Transverse colon (tissue), 4 donors: Measurements from ENCODE around the gene OLA1. TPM values are rescaled to one million over a fixed set of nuclear protein-coding genes. Genes with fewer than 3 reads are reported as not detected.
A peak's percentile ranks its signal among the peaks of the same experiment; 100 is the strongest.

Experiments used
- DNase-seq: peaks from one replicate; pipeline ENCODE4 v3.0.0-alpha.2; 2019
- H3K27ac ChIP-seq, 4 donors: fragments of 200-600 bp; sonication (generic); 2 replicates each; pipeline ENCODE4 v1.5.1; 2016 to 2018; ENCODE audit warnings: inconsistent platforms in 4 of 4
- H3K27me3 ChIP-seq: fragments of 200-600 bp; sonication (generic); 2 replicates; pipeline ENCODE4 v1.5.1; 2017; ENCODE audit warnings: inconsistent platforms
- H3K36me3 ChIP-seq, 4 donors: fragments of 200-600 bp; sonication (generic); 2 replicates each; pipeline ENCODE4 v1.5.1; 2017 to 2019; ENCODE audit warnings: inconsistent platforms in 4 of 4
- H3K4me1 ChIP-seq, 4 donors: fragments of 200-600 bp; sonication (generic); 2 replicates each; pipeline ENCODE4 v1.5.1; 2017 to 2020; ENCODE audit warnings: inconsistent platforms in 4 of 4
- H3K4me3 ChIP-seq, 4 donors: fragments of 200-600 bp; sonication (generic); 1 replicate in 1 of 4; 2 replicates in 3 of 4; pipeline versions ENCODE4 v1.5.1 to v1.6.1; 2017 to 2019; ENCODE audit warnings: inconsistent platforms in 4 of 4
- H3K9me3 ChIP-seq, 2 donors: fragments of 200-600 bp; sonication (generic); 2 replicates each; pipeline ENCODE4 v1.5.1; 2017 to 2019; ENCODE audit warnings: inconsistent platforms in 2 of 2
- CTCF ChIP-seq, 5 experiments: fragments of 200-600 bp in 3 of 5; fragments of 450-650 bp in 2 of 5; sonication (generic) in 3 of 5; IDR thresholded peaks; 1 replicate in 2 of 5; 2 replicates in 3 of 5; pipeline ENCODE4 v1.5.1; 2016 to 2017; ENCODE audit warnings: antibody characterized with exemption in 5 of 5, inconsistent platforms in 3 of 5, mild to moderate bottlenecking in 2 of 5, moderate library complexity in 1 of 5
- EP300 ChIP-seq: sonication (generic); formaldehyde crosslinking; IDR thresholded peaks from one replicate; pipeline ENCODE4 v1.6.1; 2017; ENCODE audit warnings: antibody characterized with exemption, low read depth
- POLR2A ChIP-seq: fragments of 450-650 bp; IDR thresholded peaks from one replicate; pipeline ENCODE4 v1.6.1; 2016; ENCODE audit warnings: antibody characterized with exemption, mild to moderate bottlenecking, moderate library complexity
- POLR2AphosphoS5 ChIP-seq, 3 donors: sonication (generic); formaldehyde crosslinking; IDR thresholded peaks; one replicate each; pipeline ENCODE4 v1.6.1; 2016; ENCODE audit warnings: antibody characterized with exemption in 3 of 3
- WGBS, 2 donors: methylation state at CpG; one replicate each; pipeline ENCODE4 v1.1.5; 2018; ENCODE audit warnings: low coverage in 1 of 2; 5-methylcytosine and 5-hydroxymethylcytosine counted together
- in situ Hi-C, 4 donors: fragments of 200-750 bp; cut with MboI; loops; one replicate each; pipeline versions ENCODE4 v1.15.0 to v1.15.1; 2017; ENCODE audit warnings: low sequenced_read_pairs in 3 of 4, low pct_ligation_motif_present in 1 of 4, low pct_unique_long_range_greater_than_20kb in 1 of 4
- intact Hi-C: fragments of 100-400 bp; cut with DNase I; formaldehyde crosslinking; loops from one replicate; pipeline ENCODE4 v1.15.1; 2023; ENCODE audit warnings: low total_unique reads
- total RNA-seq, 4 donors: library from RNA; depleted of rRNA; stranded (reverse); fragments of >200 nt; gene quantifications; one replicate each; pipeline ENCODE4 v1.1.0, GENCODE V29; 2016

The OLA1 gene
- total RNA-seq, 4 donors from 2014 or later = 6.7 to 47.7 (median 37.1) TPM

DNA sequence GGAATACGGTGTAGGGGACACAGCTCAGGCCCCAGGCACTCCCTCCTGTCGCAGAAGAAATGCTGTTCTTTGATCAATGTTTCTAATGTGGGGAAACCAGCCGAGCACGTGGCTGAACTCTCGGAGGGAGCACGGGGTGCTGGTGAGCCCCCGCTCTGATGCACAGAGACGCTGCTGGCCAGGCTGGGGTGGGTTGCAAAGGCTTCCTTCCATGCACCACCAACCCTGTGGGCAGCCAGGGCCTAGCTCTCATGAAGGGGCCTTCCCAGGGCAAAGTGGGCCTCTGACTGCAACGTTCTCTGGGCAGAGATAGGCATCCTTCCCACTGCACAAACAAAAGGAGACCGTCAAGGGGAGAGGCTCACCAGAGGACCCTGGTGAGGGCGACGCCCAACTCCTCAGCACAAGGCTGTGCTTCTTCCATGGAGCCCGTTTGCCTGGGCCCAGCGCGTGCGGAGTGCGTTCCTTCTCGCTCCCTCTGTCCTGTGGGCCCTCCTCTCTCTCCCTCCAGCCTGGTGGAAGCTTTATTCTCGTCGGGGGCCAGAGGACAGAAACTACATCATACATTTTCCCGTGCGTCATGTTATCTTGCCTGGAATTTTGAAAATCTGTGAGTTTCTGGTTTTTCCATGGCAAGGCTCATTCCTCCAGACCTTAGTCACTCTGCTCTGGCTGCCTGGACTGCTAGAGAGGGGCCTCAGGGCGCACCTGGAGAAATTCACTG is 222.0 kb downstream of the OLA1 start:
- Histone ChIP-seq H3K4me1 (peaks cover 0 to 26% (median 3%) of the 10 kb centered on the region in 4 donors), H3K4me3 (no peak overlapping the region), H3K27me3 (no peaks in the 10 kb centered on the region), H3K27ac (peak overlapping the region; percentile 63 to 86 (median 72)), H3K9me3 (no peaks in the 10 kb centered on the region), H3K36me3 (no peaks in the 10 kb centered on the region)
- 91 to 92% methylated on average over 10 to 18 of the region's 23 CpGs for WGBS, 2 donors
- intact Hi-C loops (no loop called here), in situ Hi-C loops (loop anchor here in 1 of 4 donors (25.0 kb wide), 1 partner anchor 139 kb away; no protein-coding TSS in a partner anchor)
- no peak for DNase-seq
- TF ChIP-seq EP300 (no peak), CTCF (IDR thresholded peaks at IDR 0.05) (no peak), POLR2A (no peak), POLR2AphosphoS5 (IDR thresholded peaks at IDR 0.05) (no peak)

DNA sequence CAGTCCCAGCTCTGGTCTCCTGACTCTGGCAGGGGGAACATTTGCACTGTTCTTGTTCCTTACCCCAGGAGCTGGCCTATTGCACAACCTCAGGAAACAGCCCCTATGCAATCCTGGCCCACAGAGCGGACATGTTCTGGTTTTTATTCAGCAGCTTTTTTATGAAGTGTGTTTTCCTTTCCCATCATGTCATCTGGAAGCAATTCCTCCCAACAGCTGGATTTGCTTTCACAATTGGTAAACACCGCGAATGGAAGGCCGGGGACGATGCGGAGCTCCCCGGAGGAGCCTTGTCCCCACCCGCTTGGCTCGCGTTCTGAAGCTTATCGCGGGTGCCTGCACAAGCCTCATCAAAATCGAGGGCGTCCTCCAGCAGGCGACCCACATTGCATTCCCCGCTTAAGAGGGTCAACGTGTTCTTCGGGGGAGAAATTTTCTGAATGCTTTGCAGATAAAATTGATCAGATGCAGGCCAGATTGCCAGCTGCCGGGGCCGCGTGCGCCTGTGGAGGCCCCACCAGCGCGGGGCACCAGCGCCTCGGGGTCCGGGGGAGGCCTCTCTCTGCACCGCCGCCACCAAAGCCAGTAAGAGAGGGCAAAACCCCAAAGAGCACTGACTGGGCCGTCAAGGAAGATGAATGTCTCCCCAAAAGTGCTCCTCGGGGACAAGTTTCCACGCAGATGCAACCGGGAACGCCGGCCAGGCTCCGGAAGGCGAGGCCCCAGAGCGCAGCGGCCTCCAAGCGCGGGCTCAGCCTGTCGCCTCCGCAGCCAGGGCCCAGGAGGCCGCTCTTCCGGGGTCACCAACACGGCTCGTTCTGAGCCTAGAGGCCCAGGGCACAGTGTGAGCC is 222.8 kb downstream of the OLA1 start:
- H3K4me3 ChIP-seq = no peak overlapping the region
- WGBS, 2 donors = 40 to 74% methylated on average over 2 to 33 of the region's 47 CpGs
- intact Hi-C loops = no loop called here
- peaks cover 0 to 26% (median 3%) of the 10 kb centered on the region in 4 donors for H3K4me1 ChIP-seq
- H3K27ac ChIP-seq = peak overlapping the region; percentile 63 to 86 (median 72)
- no peaks in the 10 kb centered on the region for H3K27me3 ChIP-seq
- in situ Hi-C loops = loop anchor here in 1 of 4 donors (25.0 kb wide), 1 partner anchor 138 kb away; no protein-coding TSS in a partner anchor
- H3K9me3 ChIP-seq = no peaks in the 10 kb centered on the region
- no peaks in the 10 kb centered on the region for H3K36me3 ChIP-seq
- TF ChIP-seq POLR2AphosphoS5 (IDR thresholded peaks at IDR 0.05) (peak in 2 of 3 donors; percentile 63 to 79), EP300 (no peak)
- peak; percentile 65 for DNase-seq

DNA sequence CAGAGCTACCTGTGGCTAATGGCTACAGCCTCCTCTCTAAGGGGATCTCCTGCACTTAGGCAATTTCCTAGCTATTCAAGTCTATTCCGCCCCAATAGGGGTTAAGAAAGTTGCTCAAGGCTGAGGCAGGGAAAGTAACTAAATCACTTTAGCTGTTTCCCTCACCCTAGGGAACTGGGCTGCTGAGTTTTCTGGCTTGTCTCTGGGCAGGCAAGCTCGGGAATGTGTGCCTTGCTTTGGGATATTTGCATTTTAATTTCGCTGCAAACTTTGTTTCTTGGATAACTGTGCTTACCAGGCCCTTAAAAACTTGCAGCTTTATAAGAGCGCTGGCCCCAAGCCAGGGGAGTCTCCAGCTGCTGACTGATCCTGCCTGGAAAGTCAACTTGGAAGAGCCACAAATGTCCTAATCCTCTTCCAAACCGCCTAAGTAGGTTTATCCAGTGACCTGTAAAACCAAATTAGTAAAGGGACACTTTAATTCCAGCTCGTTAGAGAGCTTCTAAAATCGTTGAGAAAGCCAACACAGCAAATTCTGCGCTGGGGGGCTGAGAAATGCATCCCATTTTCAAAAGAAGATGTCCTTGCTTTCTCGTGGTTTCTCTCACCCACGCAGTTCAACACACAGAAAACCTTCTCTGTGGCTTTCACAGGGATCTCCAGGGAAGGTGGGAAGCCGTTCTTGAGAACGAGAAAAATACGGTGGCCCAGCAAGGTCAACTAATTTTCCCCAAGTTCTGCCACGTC is 223.6 kb downstream of the OLA1 start:
- TF ChIP-seq CTCF (IDR thresholded peaks at IDR 0.05) (no peak), POLR2AphosphoS5 (IDR thresholded peaks at IDR 0.05) (no peak), POLR2A (no peak), EP300 (no peak)
- intact Hi-C loops (no loop called here), in situ Hi-C loops (loop anchor here in 1 of 4 donors (25.0 kb wide), 1 partner anchor 137 kb away; no protein-coding TSS in a partner anchor)
- H3K27ac ChIP-seq = peak overlapping the region; percentile 63 to 86 (median 72)
- peak; percentile 66 for DNase-seq
- no peaks in the 10 kb centered on the region for H3K36me3 ChIP-seq
- 60 to 66% methylated on average over 7 to 14 of the region's 14 CpGs for WGBS, 2 donors
- H3K4me1 ChIP-seq = peaks cover 0 to 26% (median 3%) of the 10 kb centered on the region in 4 donors
- no peak overlapping the region for H3K4me3 ChIP-seq
- H3K27me3 ChIP-seq = no peaks in the 10 kb centered on the region
- no peaks in the 10 kb centered on the region for H3K9me3 ChIP-seq

DNA sequence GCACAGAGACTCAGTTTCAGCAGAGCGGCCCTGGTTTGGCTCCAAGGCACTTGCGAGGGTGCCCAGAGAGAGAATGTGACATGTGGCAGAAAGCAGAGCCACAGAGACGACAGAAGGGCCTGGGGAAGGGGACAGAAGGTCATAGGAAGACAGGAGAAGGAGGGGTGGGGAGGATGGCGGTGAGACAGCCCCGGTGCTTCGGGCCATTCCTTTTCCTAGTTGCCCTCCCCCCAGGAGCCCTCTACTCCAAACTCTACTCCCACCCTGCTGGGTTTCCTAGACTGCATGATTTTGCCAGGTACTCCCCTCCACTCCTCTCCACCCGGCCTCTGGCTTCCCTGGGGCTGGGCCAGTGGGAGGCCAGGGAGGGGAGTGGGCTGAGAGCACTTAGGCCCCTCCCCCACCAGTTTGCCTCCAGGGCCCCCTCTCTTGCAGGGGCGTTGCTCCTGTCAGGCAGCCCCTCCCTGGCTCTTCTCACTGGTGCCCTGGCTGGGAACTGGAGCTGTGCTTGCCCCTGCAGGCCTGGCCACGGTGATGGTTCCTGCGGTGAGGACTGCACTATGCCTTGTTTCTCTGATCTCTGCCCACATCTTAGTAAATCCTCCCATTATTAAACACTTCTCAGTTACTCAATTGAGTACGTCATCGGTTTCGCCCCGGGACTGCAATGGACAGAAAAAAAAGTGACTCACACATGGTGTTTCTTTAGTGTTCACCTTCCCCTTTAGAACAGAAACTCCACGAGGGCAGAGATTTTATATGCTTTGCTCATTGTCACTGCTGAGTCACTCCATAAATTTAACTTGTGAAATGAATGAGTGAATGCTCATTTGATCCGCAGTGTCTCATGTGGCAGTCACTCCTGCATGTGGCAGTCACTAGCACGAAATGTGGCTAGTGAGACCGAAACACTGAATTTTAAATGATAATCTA is 224.5 kb downstream of the OLA1 start:
- Histone ChIP-seq H3K4me3 (no peak overlapping the region), H3K27me3 (no peaks in the 10 kb centered on the region), H3K36me3 (no peaks in the 10 kb centered on the region), H3K27ac (peak overlapping the region; percentile 63 to 86 (median 72)), H3K4me1 (peaks cover 0 to 26% (median 3%) of the 10 kb centered on the region in 4 donors), H3K9me3 (no peaks in the 10 kb centered on the region)
- 60 to 63% methylated on average over 10 to 18 of the region's 18 CpGs for WGBS, 2 donors
- in situ Hi-C loops = no loop called here
- intact Hi-C loops = no loop called here
- TF ChIP-seq POLR2A (no peak), EP300 (no peak), CTCF (IDR thresholded peaks at IDR 0.05) (no peak), POLR2AphosphoS5 (IDR thresholded peaks at IDR 0.05) (peak in 1 of 3 donors; percentile 38)
- peak; percentile 48 for DNase-seq
